ENCODE data around the gene DNAH11.

DNA sequence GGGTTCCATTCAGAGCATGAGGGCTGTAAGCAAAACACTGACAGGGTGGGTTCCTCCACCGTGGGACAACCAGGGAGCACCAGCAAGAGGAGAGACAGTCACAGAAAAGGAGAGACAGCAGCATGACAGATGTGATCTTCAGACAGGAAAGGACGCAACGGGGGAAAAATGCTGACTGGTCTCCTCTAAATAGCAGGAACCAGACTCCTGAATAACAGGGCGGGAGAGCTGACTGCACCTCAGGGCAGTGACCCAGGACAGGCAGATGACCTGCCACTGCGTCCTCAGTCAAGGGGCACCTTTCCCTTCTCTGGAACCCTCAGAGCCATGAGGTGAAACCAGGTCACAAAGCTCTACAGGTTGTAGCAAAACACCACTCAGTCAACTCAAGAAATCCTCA is 365.9 kb downstream of the DNAH11 start:
- TF ChIP-seq, protein P1, sequence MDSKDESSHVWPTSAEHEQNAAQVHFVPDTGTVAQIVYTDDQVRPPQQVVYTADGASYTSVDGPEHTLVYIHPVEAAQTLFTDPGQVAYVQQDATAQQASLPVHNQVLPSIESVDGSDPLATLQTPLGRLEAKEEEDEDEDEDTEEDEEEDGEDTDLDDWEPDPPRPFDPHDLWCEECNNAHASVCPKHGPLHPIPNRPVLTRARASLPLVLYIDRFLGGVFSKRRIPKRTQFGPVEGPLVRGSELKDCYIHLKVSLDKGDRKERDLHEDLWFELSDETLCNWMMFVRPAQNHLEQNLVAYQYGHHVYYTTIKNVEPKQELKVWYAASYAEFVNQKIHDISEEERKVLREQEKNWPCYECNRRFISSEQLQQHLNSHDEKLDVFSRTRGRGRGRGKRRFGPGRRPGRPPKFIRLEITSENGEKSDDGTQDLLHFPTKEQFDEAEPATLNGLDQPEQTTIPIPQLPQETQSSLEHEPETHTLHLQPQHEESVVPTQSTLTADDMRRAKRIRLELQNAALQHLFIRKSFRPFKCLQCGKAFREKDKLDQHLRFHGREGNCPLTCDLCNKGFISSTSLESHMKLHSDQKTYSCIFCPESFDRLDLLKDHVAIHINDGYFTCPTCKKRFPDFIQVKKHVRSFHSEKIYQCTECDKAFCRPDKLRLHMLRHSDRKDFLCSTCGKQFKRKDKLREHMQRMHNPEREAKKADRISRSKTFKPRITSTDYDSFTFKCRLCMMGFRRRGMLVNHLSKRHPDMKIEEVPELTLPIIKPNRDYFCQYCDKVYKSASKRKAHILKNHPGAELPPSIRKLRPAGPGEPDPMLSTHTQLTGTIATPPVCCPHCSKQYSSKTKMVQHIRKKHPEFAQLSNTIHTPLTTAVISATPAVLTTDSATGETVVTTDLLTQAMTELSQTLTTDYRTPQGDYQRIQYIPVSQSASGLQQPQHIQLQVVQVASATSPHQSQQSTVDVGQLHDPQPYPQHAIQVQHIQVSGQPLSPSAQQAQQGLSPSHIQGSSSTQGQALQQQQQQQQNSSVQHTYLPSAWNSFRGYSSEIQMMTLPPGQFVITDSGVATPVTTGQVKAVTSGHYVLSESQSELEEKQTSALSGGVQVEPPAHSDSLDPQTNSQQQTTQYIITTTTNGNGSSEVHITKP (IDR thresholded peaks at IDR 0.05; ENCODE audit: partially characterized antibody) = no peak
- no peak for TF ChIP-seq CBX1 (IDR thresholded peaks at IDR 0.05; ENCODE audit: low read depth)
- TF ChIP-seq BHLHE40 (IDR thresholded peaks at IDR 0.05; ENCODE audit: low read length) = no peak
- TF ChIP-seq ZBTB49 (CRISPR knock-in tag; IDR thresholded peaks at IDR 0.05; ENCODE audit: borderline replicate concordance) = no peak
- TF ChIP-seq ESRRB (CRISPR knock-in tag; IDR thresholded peaks at IDR 0.05; ENCODE audit: borderline replicate concordance) = no peak
- TF ChIP-seq POLR2AphosphoS2 (IDR thresholded peaks at IDR 0.05; ENCODE audit: low read length) = no peak
- no peak for TF ChIP-seq ETV1 (tag; conservative IDR thresholded peaks at IDR 0.05; ENCODE audit: low read depth)

Data from K562 (cell line).